ENCODE results near the gene ITGA2B. TPM values are rescaled to one million over a fixed set of nuclear protein-coding genes. Genes with fewer than 3 reads are reported as not detected.
A peak's percentile ranks its signal among the peaks of the same experiment; 100 is the strongest.
"Not testable (repeated sequence)": the region's sequence is repeated elsewhere in the genome, so short reads cannot be mapped to it uniquely, and the experiment has no call there.

ITGA2B gene
- total and polyA plus RNA-seq, 2 of the 13 experiments (the other 11 are each of a cell fraction or from before 2014, with no cell fraction given): 0.38 to 1.1 TPM

- ChIA-PET CTCF (ENCODE audit: low intra/inter-chr PET ratio, low total read pairs) (no interaction called here), POLR2A (interaction anchor here (2.1 kb wide), 1 partner anchor 14 kb away, joined by 6 read pairs; no protein-coding TSS in a partner anchor)
These were observed 17.4 kb downstream of the ITGA2B start for GRCh38 chr17:44372036-44372435.

DNA sequence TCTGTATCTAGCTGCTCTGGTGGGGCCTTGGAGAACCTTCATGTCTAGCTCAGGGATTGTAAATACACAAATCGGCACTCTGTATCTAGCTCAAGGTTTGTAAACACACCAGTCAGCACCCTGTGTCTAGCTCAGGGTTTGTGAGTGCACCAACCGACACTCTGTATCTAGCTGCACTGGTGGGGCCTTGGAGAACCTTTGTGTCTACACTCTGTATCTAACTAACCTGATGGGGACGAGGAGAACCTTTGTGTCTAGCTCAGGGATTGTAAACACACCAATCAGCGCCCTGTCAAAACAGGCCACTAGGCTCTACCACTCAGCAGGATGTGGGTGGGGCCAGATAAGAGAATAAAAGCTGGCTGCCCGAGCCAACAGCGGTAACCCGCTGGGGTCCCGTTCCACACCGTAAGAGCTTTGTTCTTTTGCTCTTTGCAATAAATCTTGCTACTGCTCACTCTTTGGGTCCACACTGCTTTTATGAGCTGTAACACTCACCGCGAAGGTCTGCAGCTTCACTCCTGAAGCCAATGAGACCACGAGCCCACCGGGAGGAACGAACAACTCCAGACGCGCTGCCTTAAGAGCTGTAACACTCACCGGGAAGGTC lies 19.9 kb downstream of the ITGA2B start:
- BruUV-seq (replicated peaks); H2AFZ ChIP-seq (ENCODE audit: low read length); intact Hi-C loops (cut with micrococcal nuclease; ENCODE audit: unreplicated experiment); ATAC-seq; H3K9ac ChIP-seq (ENCODE audit: insufficient read depth, low read depth, low read length); CTCF ChIA-PET (ENCODE audit: low intra/inter-chr PET ratio, low total read pairs); H3K79me2 ChIP-seq (ENCODE audit: insufficient read depth, low read length); H3K27me3 ChIP-seq (ENCODE audit: control insufficient read depth in 1 of 2, insufficient read depth in 2 of 2, low read length in 2 of 2); H3K9me3 ChIP-seq (ENCODE audit: low read length); H4K20me1 ChIP-seq (ENCODE audit: insufficient read depth, low read length); in situ Hi-C loops (cut with HindIII; ENCODE audit: extremely low pct_ligation_motif_present, low pct_unique_long_range_greater_than_20kb); H3K36me3 ChIP-seq (replicated peaks in 1 of 2; ENCODE audit: control insufficient read depth in 1 of 2, insufficient read depth in 2 of 2, low read length in 2 of 2): not testable (repeated sequence)
- FAIRE-seq (peak; percentile 74), DNase-seq (ENCODE audit: low spot score) (peak; percentile 77)
- Histone ChIP-seq H3K4me3 (replicated peaks in 1 of 3; ENCODE audit: insufficient read depth in 1 of 3, low read depth in 2 of 3, low read length in 3 of 3) (peak overlapping the region in 1 of 3 experiments; percentile 45; a peak in 1 of 6 replicates), H3K27ac (ENCODE audit: extremely low read length, insufficient read depth, low read length) (peak overlapping the region; percentile 61), H3K4me2 (ENCODE audit: low read depth, low read length) (peak overlapping the region; percentile 58), H3K4me1 (ENCODE audit: insufficient read depth, low read length) (peaks cover 79% of the 10 kb centered on the region)
- POLR2A ChIA-PET: interaction anchor here (0.6 to 2.0 kb wide), 8 partner anchors 8 to 183 kb away, joined by 3 to 12 read pairs (median 4); partner anchors contain the start of genes GRN and TMUB2
- WGBS (ENCODE audit: low lambda C conversion rate): 46% methylated on average over 16 of the region's 17 CpGs
- TF ChIP-seq KIAA2018 (CRISPR knock-in tag; IDR thresholded peaks at IDR 0.05; ENCODE audit: borderline replicate concordance) (0 out of 2 replicates have a peak, but pooled peaks have one; percentile 37), ETV5 (CRISPR knock-in tag; IDR thresholded peaks at IDR 0.05; ENCODE audit: borderline replicate concordance) (0 out of 2 replicates have a peak, but pooled peaks have one; percentile 10), ZFX (CRISPR knock-in tag; IDR thresholded peaks at IDR 0.05; ENCODE audit: low read depth) (peak; percentile 78)
- TF ChIP-seq, protein P1, sequence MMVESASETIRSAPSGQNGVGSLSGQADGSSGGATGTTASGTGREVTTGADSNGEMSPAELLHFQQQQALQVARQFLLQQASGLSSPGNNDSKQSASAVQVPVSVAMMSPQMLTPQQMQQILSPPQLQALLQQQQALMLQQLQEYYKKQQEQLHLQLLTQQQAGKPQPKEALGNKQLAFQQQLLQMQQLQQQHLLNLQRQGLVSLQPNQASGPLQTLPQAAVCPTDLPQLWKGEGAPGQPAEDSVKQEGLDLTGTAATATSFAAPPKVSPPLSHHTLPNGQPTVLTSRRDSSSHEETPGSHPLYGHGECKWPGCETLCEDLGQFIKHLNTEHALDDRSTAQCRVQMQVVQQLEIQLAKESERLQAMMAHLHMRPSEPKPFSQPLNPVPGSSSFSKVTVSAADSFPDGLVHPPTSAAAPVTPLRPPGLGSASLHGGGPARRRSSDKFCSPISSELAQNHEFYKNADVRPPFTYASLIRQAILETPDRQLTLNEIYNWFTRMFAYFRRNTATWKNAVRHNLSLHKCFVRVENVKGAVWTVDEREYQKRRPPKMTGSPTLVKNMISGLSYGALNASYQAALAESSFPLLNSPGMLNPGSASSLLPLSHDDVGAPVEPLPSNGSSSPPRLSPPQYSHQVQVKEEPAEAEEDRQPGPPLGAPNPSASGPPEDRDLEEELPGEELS (CRISPR knock-in tag; IDR thresholded peaks at IDR 0.05): peak; percentile 58

More at GRCh38 chr17:44372036-44372435, 17.4 kb downstream of the ITGA2B start:
- Histone ChIP-seq H2AFZ (ENCODE audit: low read length) (no peak overlapping the region), H3K79me2 (ENCODE audit: insufficient read depth, low read length) (no peaks in the 10 kb centered on the region), H3K4me2 (ENCODE audit: low read depth, low read length) (peak overlapping the region; percentile 25; the same call in 1 of the 2 replicates), H3K4me3 (replicated peaks in 1 of 3; ENCODE audit: insufficient read depth in 1 of 3, low read depth in 2 of 3, low read length in 3 of 3) (no peak overlapping the region; a peak in 1 of 6 replicates), H3K9ac (ENCODE audit: insufficient read depth, low read depth, low read length) (no peak overlapping the region), H4K20me1 (ENCODE audit: insufficient read depth, low read length) (no peaks in the 10 kb centered on the region; the same call in 1 of the 2 replicates), H3K27ac (ENCODE audit: extremely low read length, insufficient read depth, low read length) (no peak overlapping the region), H3K9me3 (ENCODE audit: low read length) (no peaks in the 10 kb centered on the region), H3K4me1 (ENCODE audit: insufficient read depth, low read length) (peaks cover 90% of the 10 kb centered on the region), H3K27me3 (ENCODE audit: control insufficient read depth in 1 of 2, insufficient read depth in 2 of 2, low read length in 2 of 2) (no peaks in the 10 kb centered on the region), H3K36me3 (replicated peaks in 1 of 2; ENCODE audit: control insufficient read depth in 1 of 2, insufficient read depth in 2 of 2, low read length in 2 of 2) (no peaks in the 10 kb centered on the region)
- WGBS (ENCODE audit: low lambda C conversion rate): 64% methylated on average over 10 of the region's 10 CpGs
- no peak for ATAC-seq
- DNase-seq (ENCODE audit: low spot score): no peak
- TF ChIP-seq NFKB2 (CRISPR knock-in tag; IDR thresholded peaks at IDR 0.05; ENCODE audit: borderline replicate concordance) (no peak), SPEN (CRISPR knock-in tag; IDR thresholded peaks at IDR 0.05; ENCODE audit: low read depth) (no peak), SP2 (CRISPR knock-in tag; IDR thresholded peaks at IDR 0.05) (0 out of 2 replicates have a peak, but pooled peaks have one; percentile 3), ZNF350 (CRISPR knock-in tag; IDR thresholded peaks at IDR 0.05; ENCODE audit: borderline replicate concordance, low read depth) (0 out of 2 replicates have a peak, but pooled peaks have one; percentile 39)
- in situ Hi-C loops (cut with HindIII; ENCODE audit: extremely low pct_ligation_motif_present, low pct_unique_long_range_greater_than_20kb) (no loop called here), intact Hi-C loops (cut with micrococcal nuclease; ENCODE audit: unreplicated experiment) (no loop called here)
- BruUV-seq (replicated peaks): no TSS peak
- FAIRE-seq: no peak
